ENCODE data around the gene ADRM1.

The ADRM1 gene

DNA sequence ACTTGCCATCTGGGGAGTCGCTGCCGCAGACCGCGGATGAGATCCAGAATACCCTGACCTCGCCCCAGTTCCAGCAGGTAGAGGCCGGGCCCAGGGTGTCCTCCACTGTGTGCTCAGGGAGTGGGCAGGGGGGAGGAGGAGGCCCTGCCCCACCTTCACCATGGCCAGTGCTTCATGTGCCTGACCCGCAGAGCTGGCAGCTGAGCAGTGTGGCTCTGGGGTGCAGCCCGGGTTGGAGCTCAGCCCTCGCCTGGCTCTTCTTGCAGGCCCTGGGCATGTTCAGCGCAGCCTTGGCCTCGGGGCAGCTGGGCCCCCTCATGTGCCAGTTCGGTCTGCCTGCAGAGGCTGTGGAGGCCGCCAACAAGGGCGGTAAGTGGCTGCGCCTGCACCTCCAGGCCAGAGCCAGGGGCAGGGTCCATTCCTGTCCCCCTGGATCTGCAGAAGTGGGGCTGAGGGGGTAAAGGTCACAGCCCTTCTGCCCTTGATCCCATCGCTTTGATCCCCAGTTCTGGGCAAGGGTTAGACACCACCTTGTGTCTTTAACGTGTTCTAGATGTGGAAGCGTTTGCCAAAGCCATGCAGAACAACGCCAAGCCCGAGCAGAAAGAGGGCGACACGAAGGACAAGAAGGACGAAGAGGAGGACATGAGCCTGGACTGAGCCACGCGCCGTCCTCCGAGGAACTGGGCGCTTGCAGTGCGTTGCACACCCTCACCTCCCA is 5.5 kb downstream of the ADRM1 start:
- H3K9me3 ChIP-seq (ENCODE audit: control insufficient read depth, low read depth, low read length), result no peaks in the 10 kb centered on the region
- no peak overlapping the region for H3K9ac ChIP-seq (ENCODE audit: low read length)
- H3K4me1 ChIP-seq (ENCODE audit: control insufficient read depth, low read depth, low read length), result no peaks in the 10 kb centered on the region
- H3K27me3 ChIP-seq (ENCODE audit: control insufficient read depth, insufficient read depth, low read length), result no peaks in the 10 kb centered on the region
- H3K4me3 ChIP-seq (ENCODE audit: low read length), result no peak overlapping the region
- H3K36me3 ChIP-seq (ENCODE audit: control insufficient read depth, low read depth, low read length), result peaks cover 69% of the 10 kb centered on the region
- H3K27ac ChIP-seq (ENCODE audit: low read length), result no peak overlapping the region

DNA sequence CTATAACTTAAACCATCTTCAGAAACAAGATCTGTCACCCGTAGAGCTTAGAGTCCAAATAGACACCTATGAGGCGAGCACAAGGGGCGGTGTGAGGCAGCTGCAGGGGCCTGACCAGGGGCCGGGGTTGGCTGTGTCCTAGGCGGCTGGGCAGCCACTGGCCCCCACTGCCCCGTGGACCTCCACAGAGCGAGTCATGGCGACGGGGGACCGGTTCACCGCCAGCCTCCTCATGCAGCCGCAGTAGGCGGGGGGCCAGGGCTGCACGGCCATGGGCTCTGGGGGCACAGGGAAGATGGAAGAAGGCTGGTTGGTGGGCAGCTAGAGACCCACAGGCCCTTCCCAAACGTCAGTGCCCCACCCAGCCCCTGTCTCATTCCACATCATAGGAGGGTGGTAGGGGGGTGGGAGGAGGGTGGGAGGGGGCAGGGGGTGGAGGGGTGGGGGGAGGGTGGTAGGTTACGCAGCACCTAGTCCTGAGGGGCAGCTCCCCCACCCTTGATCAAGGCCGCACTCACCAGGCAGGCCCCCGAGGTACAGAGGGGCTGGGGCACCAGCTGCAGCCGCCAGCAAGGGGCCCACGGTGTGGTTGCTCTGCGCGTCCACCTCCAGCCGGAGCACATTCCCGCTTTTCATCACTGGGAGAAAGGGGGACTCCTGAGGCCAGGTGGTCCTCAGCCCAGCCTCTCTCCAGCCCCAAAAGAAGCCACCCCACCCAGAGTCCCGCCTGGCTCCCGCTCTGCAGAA is 6.6 kb downstream of the ADRM1 start:
- Histone ChIP-seq H3K27ac (ENCODE audit: low read length) (no peak overlapping the region), H3K9ac (ENCODE audit: low read length) (no peak overlapping the region), H3K36me3 (ENCODE audit: control insufficient read depth, low read depth, low read length) (peaks cover 75% of the 10 kb centered on the region), H3K4me3 (ENCODE audit: low read length) (no peak overlapping the region), H3K27me3 (ENCODE audit: control insufficient read depth, insufficient read depth, low read length) (no peaks in the 10 kb centered on the region), H3K4me1 (ENCODE audit: control insufficient read depth, low read depth, low read length) (no peaks in the 10 kb centered on the region), H3K9me3 (ENCODE audit: control insufficient read depth, low read depth, low read length) (no peaks in the 10 kb centered on the region)

DNA sequence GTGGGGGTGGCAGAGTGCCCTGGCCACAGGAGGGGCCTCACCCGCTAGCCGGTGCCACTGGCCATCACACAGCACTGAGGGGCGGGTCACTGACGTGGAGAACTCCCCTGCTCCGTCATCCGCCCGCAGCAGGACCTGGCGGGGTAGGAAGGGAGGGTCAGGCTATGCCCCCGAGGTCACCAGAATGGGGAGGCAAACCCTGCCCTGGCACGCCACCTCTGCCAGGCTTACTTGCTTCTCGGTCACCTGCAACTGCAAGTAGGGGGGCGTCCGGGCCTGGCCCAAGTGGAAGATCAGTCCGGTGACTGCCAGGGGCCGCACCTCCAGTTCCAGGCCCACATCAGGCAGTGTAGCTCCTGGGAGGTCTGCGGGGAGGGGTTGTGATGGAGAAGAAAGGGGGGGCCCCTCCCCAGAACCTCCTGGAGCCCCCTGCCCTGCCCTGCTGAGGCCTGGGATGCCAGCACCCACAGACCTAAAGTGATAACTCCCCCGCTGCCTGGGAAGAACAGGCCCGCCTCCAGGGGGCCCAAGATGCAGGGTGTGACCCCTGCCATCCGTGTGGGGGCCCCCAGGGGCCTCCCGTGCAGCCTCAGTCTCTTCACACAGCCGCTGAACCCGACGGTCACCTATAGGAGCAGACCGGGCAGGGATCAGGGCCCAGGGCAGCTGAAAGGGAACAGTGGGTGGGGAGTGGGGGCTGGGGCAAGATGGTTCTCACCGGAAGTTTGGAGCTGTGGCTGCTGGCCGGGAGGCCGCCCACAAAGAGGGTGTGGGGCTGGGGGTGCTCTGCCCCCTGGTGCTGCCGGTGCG is 7.4 kb downstream of the ADRM1 start:
- Histone ChIP-seq H3K4me3 (ENCODE audit: low read length) (no peak overlapping the region), H3K27ac (ENCODE audit: low read length) (no peak overlapping the region), H3K36me3 (ENCODE audit: control insufficient read depth, low read depth, low read length) (peaks cover 74% of the 10 kb centered on the region), H3K9ac (ENCODE audit: low read length) (no peak overlapping the region), H3K9me3 (ENCODE audit: control insufficient read depth, low read depth, low read length) (no peaks in the 10 kb centered on the region), H3K27me3 (ENCODE audit: control insufficient read depth, insufficient read depth, low read length) (no peaks in the 10 kb centered on the region), H3K4me1 (ENCODE audit: control insufficient read depth, low read depth, low read length) (no peaks in the 10 kb centered on the region)

DNA sequence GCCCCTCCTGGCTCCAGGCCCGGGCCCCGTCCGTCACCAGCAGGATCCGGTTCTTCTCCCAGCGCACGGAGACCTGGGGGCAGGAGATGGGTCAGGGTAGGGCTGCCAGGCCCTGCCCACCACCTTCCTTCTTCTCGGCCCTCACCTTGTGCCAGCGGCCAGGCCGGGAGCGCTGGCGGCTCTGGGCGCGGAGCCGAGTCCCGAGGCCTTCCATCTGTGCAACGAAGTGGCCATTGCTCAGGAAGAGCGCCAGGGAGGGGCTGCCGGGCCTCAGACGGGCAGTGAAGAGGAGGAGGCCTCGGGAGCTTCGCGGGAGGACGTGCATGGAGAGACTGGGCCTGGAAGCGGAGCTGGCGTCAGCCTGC is 7.9 kb downstream of the ADRM1 start:
- H3K27me3 ChIP-seq (ENCODE audit: control insufficient read depth, insufficient read depth, low read length), result no peaks in the 10 kb centered on the region
- peaks cover 73% of the 10 kb centered on the region for H3K36me3 ChIP-seq (ENCODE audit: control insufficient read depth, low read depth, low read length)
- no peak overlapping the region for H3K27ac ChIP-seq (ENCODE audit: low read length)
- no peak overlapping the region for H3K9ac ChIP-seq (ENCODE audit: low read length)
- no peak overlapping the region for H3K4me3 ChIP-seq (ENCODE audit: low read length)
- H3K4me1 ChIP-seq (ENCODE audit: control insufficient read depth, low read depth, low read length), result no peaks in the 10 kb centered on the region
- no peaks in the 10 kb centered on the region for H3K9me3 ChIP-seq (ENCODE audit: control insufficient read depth, low read depth, low read length)

DNA sequence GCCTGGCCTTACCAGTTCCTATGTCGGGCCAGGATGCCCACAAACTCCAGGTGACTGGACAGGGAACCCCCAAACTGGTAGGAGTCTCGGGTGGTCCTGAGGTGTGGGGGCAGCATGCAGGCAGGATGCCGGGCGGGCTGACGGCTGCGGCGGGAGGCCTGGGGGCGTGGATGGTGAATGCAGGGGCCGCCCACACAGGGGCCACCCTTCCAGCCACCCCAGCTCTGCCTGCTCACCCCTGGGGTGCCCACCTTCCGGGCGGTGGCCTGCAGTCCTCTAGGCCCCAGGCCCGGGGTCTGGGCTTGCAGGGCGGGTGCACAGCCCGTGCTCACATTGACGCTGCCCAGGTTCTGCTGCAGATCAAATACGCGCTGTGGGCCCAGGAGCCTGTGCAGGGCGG is 8.4 kb downstream of the ADRM1 start:
- no peak overlapping the region for H3K4me3 ChIP-seq (ENCODE audit: low read length)
- no peaks in the 10 kb centered on the region for H3K27me3 ChIP-seq (ENCODE audit: control insufficient read depth, insufficient read depth, low read length)
- H3K36me3 ChIP-seq (ENCODE audit: control insufficient read depth, low read depth, low read length), result peaks cover 73% of the 10 kb centered on the region
- no peak overlapping the region for H3K9ac ChIP-seq (ENCODE audit: low read length)
- no peaks in the 10 kb centered on the region for H3K9me3 ChIP-seq (ENCODE audit: control insufficient read depth, low read depth, low read length)
- H3K27ac ChIP-seq (ENCODE audit: low read length), result no peak overlapping the region
- no peaks in the 10 kb centered on the region for H3K4me1 ChIP-seq (ENCODE audit: control insufficient read depth, low read depth, low read length)

DNA sequence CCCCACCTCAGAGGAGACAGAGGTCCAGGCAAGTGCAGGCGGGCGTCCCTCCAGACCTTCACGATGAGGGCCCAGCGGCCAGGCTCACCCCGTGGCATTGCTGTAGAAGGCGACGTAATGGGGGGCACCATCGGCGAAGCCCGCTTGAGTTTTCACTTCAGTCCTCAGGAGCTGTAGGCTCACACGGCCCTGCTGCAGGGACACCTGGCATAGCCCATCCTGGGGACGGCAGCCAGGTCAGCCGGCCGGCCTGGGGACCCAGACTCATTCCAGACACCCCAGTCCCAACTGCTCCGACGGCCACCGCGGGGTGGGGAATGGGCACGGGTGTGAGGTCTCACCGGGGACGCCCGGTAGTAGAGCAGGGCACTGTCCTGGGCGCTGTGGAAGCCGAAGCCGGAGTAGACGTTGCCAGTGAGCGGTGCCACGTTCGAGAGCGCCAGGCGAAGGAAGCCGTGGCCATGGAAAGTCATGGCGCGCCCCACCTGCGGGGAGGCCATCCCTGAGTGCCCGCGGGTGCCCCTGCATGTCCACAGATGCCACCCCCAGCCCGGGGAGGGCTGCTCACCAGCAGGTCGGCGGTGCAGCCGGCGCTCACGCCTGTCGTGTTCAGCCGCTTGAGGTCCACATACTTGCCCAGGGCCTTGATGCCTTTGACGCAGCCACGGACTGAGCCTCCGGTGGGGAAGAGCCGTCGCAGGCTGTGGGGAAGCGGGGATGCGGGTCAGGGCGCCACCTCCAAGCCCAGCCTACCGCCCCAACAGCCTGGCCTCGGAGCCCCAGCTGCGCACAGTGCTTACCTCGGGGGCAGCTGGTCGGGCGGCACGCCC is 9.2 kb downstream of the ADRM1 start:
- Histone ChIP-seq H3K9me3 (ENCODE audit: control insufficient read depth, low read depth, low read length) (no peaks in the 10 kb centered on the region), H3K27ac (ENCODE audit: low read length) (no peak overlapping the region), H3K27me3 (ENCODE audit: control insufficient read depth, insufficient read depth, low read length) (no peaks in the 10 kb centered on the region), H3K9ac (ENCODE audit: low read length) (no peak overlapping the region), H3K36me3 (ENCODE audit: control insufficient read depth, low read depth, low read length) (peaks cover 73% of the 10 kb centered on the region), H3K4me1 (ENCODE audit: control insufficient read depth, low read depth, low read length) (no peaks in the 10 kb centered on the region), H3K4me3 (ENCODE audit: low read length) (no peak overlapping the region)

DNA sequence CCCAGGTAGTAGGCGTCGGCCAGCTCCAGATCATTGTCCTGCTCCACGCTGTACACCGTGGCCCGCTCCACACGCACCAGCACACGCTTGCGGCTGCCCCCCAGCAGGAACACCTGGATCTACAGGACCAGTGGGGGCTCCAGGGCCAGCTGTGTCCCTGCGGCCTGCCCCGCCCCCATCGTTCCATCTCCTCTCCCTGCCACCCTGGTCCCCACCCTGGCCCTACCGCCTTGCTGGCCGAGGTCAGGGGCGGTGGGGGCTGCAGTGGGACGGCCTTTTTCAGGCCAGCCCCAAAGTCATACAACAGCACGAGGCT is 9.8 kb downstream of the ADRM1 start:
- no peaks in the 10 kb centered on the region for H3K9me3 ChIP-seq (ENCODE audit: control insufficient read depth, low read depth, low read length)
- H3K4me3 ChIP-seq (ENCODE audit: low read length), result no peak overlapping the region
- H3K4me1 ChIP-seq (ENCODE audit: control insufficient read depth, low read depth, low read length), result no peaks in the 10 kb centered on the region
- H3K9ac ChIP-seq (ENCODE audit: low read length), result no peak overlapping the region
- no peaks in the 10 kb centered on the region for H3K27me3 ChIP-seq (ENCODE audit: control insufficient read depth, insufficient read depth, low read length)
- peaks cover 73% of the 10 kb centered on the region for H3K36me3 ChIP-seq (ENCODE audit: control insufficient read depth, low read depth, low read length)
- H3K27ac ChIP-seq (ENCODE audit: low read length), result no peak overlapping the region

DNA sequence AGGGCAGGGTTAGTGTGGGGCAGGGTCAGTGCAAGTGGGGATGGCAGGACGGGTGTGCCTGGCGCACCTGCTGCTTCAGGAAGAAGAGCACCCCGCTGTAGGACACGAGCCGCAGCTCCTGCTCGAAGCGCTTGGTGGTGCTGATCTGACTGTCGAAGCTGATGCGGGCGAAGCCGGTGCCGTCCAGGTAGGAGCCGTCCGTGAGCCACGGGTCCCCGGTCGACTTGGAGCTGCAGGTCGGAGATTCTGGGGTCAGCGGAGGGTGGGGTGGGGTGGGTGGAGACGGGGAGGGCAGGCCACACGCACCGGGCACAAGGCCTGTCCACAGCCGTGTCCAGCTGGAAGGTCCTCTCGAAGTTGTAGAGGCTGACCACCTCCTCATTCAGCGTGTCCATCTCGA is 10.2 kb downstream of the ADRM1 start:
- no peak overlapping the region for H3K27ac ChIP-seq (ENCODE audit: low read length)
- H3K27me3 ChIP-seq (ENCODE audit: control insufficient read depth, insufficient read depth, low read length), result no peaks in the 10 kb centered on the region
- no peaks in the 10 kb centered on the region for H3K9me3 ChIP-seq (ENCODE audit: control insufficient read depth, low read depth, low read length)
- peaks cover 69% of the 10 kb centered on the region for H3K36me3 ChIP-seq (ENCODE audit: control insufficient read depth, low read depth, low read length)
- no peak overlapping the region for H3K9ac ChIP-seq (ENCODE audit: low read length)
- H3K4me1 ChIP-seq (ENCODE audit: control insufficient read depth, low read depth, low read length), result no peaks in the 10 kb centered on the region
- no peak overlapping the region for H3K4me3 ChIP-seq (ENCODE audit: low read length)

DNA sequence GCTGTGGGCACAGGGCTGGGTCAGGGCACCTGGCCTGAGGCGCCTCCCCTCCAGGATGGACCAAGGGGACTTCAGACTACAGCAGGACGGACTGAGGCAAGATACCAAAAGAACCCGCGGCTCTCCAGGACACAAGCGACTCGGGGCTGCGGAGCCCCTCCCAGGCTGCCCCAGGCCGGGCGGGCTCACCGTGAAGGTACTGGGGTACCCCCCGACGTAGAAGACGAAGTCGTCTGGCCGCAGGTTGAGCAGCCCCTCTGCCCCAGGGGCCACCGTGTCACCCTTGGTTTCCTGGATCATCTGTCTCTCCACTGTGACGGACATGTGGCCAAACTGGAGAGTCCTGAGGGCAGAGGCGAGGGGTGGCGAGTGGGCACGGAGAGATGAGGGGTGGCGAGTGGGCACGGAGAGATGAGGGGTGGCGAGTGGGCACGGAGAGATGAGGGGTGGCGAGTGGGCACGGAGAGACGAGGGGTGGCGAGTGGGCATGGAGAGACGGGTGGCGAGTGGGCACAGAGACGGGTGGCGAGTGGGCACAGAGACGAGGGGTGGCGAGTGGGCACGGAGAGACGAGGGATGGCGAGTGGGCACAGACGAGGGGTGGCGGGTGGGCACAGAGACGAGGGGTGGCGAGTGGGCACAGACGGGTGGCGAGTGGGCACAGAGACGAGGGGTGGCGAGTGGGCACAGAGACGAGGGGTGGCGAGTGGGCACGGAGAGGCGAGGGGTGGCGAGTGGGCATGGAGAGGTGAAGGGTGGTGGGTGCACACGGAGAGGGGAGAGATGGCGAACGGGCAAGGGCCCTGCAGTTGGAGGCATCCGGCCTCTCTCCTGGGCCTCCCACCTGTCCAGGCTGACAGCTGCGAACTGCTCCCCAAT is 10.9 kb downstream of the ADRM1 start:
- no peak overlapping the region for H3K27ac ChIP-seq (ENCODE audit: low read length)
- no peak overlapping the region for H3K9ac ChIP-seq (ENCODE audit: low read length)
- H3K4me1 ChIP-seq (ENCODE audit: control insufficient read depth, low read depth, low read length), result no peaks in the 10 kb centered on the region
- peaks cover 63% of the 10 kb centered on the region for H3K36me3 ChIP-seq (ENCODE audit: control insufficient read depth, low read depth, low read length)
- H3K4me3 ChIP-seq (ENCODE audit: low read length), result no peak overlapping the region
- H3K27me3 ChIP-seq (ENCODE audit: control insufficient read depth, insufficient read depth, low read length), result no peaks in the 10 kb centered on the region
- H3K9me3 ChIP-seq (ENCODE audit: control insufficient read depth, low read depth, low read length), result no peaks in the 10 kb centered on the region

DNA sequence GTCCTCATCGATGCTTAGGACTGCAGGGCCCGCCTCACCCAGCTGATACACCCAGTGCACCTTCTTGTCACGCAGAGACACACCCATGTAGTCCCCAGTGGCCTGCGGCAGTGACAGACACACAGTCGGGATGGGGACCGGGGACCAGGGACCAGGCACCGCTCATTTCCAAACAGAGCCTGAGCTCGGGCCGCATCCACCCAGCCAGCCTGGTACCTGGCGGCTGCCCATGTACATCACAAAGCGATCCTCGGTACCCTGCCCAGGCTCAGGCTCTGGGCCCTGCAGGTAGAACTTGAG is 11.5 kb downstream of the ADRM1 start:
- Histone ChIP-seq H3K4me3 (ENCODE audit: low read length) (no peak overlapping the region), H3K9me3 (ENCODE audit: control insufficient read depth, low read depth, low read length) (no peaks in the 10 kb centered on the region), H3K27ac (ENCODE audit: low read length) (no peak overlapping the region), H3K36me3 (ENCODE audit: control insufficient read depth, low read depth, low read length) (peaks cover 63% of the 10 kb centered on the region), H3K9ac (ENCODE audit: low read length) (no peak overlapping the region), H3K4me1 (ENCODE audit: control insufficient read depth, low read depth, low read length) (no peaks in the 10 kb centered on the region), H3K27me3 (ENCODE audit: control insufficient read depth, insufficient read depth, low read length) (no peaks in the 10 kb centered on the region)
